Cortex of kidney (tissue), 1 donor: Measurements from ENCODE around the gene GJC2.

ENCODE experiments used
- DNase-seq: peaks from one replicate; lab custom pipeline; 2025; lab: John Stamatoyannopoulos, UW

GJC2 gene

DNA sequence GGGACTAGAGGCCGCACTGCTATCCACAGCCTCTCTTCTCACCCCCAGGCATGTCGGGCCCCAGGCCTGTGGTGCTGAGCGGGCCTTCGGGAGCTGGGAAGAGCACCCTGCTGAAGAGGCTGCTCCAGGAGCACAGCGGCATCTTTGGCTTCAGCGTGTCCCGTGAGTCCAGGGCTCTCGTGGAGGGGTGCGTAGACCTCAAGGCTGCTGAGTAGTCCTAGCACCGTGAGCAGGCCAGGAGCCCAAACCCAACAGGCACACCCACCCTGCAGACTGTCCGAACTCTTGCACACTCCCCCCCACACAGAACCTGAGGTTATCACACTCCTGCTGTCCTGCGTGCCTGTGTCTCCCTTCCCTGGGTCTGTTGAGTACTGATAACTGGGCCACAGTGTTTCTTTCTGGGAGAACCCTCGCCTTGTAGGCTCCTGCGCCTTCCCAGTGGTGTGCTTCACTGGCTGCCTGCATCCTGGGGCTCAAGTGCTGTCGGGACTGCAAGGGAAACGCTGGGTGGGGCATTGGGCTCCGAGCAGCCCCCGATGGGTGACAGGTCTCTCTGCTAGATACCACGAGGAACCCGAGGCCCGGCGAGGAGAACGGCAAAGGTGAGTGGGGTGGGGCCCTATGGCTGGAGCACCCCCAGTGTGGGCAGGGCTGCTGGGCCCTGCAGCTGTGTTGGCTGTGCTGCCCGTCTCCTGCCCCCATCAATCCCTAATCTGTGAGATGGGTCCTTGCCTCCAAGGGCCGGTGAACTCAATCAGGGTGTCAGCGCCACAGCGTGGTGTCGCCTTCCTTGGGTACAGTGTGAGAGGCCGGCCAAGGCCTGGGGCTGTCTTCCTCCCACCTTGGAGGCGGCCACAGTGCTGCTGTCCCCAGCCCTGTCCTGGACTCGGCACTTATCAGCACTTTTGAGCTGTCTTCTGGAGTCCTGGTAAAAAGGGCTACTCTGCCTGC lies 4.0 kb upstream of the GJC2 start:
- DNase-seq: no peak

DNA sequence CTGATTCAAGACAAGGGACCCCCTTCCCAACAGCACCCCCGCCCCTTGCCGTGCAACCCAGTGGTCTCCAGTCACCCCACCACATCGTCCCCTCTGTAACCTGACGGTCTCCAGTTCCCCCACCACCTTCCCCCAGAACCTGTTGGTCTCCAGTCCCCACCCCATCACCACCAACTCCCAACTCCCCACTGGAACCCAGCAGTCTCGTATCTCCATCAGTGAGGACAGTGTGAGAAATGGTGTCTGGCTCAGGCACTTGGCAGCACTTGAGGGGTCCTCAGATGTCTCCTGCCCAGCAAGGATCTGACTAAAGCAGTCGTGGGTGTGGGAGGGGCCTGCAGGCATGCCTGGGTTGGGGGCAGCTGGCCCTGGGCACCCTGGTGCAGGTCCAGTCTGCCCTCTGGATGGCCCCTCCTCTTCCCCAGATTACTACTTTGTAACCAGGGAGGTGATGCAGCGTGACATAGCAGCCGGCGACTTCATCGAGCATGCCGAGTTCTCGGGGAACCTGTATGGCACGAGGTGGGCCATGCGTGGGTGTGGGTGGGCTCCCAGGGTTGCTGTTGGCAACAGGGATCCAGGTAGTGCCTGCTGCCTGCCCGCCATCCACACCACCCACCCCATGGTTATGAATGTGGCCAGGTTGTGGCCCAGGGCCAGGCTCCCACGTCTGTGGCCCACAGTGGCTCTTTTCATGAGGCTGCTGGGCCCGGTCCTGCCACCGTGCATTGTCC lies 3.1 kb upstream of the GJC2 start:
- DNase-seq: no peak

- DNase-seq: no peak
Observed at GRCh38 chr1:228147151-228147693, 2.5 kb upstream of the GJC2 start.

GRCh38 chr1:228147768-228148167 lies 2.0 kb upstream of the GJC2 start:
- no peak for DNase-seq

- no peak for DNase-seq
Observed at GRCh38 chr1:228148196-228148861, 1.4 kb upstream of the GJC2 start.

DNA sequence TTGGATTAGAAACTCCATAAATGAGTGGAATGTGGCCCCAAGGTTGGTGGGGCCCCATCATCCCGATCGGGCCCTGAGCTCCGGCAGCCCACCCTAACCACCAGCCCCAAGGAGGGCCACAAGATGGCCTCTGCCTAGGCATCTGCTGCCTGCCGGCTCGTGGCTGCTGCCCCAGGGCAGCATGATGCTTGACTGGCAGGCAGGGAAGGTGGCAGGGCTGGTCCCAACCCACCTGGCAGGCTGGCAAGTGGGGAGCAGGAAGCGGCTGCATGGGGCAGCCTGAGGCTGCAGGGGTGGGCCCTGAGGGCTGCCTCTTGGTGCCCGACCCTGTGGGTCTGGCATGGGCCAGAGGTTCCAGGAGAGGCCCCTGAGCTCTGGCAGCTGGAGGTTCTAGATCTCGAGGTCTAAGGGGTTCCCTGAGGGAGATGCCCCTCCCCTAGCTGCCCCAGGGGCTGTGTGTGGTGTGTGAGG lies 760 bp upstream of the GJC2 start:
- no peak for DNase-seq

DNA sequence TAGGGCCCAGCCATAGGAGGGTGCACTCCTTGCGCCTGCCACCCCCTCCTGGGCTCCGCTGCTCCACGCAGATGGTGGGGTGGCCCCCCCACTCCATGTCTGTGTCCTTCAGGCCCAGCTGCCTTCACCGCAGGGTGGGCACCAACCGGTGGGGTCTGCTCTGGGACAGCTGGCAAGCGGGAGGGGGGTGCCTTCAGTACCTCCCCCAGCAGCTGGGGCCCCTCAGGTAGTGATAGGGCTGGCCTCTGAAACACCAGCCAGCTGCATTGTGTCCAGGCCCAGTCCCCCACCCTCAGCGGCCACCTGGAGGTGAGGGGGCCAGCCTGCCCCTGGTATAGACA lies 360 bp downstream of the GJC2 start:
- no peak for DNase-seq

DNA sequence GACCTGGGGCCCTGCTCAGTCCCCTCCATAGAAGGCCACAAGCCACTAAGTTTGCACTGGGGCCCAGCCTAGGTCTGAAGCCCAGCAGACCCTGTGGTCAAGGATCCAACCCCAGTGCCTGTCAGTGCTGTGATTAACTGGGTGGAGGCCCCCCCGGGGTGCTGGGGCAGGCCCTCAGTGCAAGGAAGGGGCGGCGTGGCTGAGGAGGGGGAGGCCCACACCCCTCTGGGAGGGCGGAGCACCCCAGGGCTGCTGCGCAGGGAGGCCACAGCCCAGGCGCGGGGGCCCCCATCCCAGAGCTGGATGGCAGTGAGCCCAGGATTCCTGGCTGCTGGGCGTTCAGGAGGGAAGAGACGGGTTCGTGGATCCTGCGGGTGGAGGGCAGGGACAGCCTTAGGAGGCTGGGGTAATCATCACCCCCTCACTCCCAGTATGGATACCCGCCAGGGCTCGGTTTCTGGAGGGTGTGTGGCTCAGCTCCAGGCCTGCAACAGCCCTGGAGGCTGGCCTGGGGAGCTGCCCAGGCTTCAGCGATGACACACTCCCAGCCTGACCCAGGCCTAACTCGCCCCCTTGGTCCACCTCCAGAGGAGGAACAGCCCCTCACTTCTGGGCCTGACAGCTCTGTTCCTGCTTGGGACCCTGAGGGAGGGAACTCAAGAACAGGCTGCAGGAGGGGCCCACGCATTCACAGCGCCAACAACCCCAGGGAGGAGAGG lies 890 bp downstream of the GJC2 start:
- DNase-seq: no peak

DNA sequence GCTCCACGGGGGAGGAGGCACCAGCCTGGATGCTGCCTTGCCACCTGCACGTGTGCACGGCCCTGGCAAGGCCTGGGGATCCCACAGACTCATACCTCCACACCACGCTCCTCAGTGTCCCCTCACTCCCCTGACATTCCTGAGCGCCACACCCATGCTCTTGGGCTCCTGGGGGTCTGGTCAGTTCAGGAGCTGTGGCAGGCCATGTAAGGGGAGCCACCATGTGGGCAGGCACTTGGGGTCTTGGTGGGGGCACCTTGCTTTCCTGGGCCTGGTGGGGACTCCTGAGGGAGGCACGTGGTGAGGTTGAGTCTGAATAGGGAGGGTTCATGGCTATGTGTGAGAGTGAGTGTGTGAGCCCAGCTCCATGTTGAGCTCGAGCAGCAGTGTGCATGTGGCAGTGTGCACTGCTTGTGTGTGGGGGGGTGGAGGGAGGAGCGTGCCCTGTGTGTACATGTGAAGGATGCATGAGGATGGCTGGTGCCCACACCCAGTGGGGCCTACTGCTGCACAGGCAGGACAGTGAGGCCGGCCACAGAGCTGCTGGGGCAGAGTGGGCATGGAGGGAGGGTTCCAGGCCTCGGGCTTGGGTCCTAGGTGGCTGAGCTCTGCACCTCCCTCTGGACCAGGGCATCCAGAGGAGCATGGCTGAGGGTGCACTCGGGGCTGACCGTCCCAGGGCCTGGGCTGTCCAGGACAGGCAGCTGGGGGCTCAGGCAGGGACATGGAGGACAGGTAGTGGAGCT lies 1.6 kb downstream of the GJC2 start:
- no peak for DNase-seq

GRCh38 chr1:228152097-228152917 lies 2.6 kb downstream of the GJC2 start:
- DNase-seq: no peak

DNA sequence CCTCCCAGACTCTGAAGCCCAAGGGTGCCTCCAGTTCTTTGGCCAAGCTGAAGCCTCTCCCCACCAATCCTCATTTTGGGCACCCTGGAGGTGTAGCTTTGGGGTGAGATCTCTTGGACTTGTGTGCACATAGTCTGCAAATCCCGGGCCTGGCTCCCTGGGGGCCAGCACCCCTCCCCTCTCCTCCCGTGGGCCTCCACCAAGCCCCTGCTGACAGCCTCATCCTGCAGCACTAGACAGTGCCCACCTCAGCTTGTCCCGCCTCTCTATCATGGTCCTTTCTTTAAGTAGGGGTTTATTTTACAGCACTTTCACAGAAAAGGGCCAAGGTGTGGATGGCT lies 3.2 kb downstream of the GJC2 start:
- DNase-seq: no peak

- DNase-seq: no peak
Observed at GRCh38 chr1:228154021-228154669, 4.4 kb downstream of the GJC2 start.

- DNase-seq: no peak
Observed at GRCh38 chr1:228154670-228155571, 5.2 kb downstream of the GJC2 start.

DNA sequence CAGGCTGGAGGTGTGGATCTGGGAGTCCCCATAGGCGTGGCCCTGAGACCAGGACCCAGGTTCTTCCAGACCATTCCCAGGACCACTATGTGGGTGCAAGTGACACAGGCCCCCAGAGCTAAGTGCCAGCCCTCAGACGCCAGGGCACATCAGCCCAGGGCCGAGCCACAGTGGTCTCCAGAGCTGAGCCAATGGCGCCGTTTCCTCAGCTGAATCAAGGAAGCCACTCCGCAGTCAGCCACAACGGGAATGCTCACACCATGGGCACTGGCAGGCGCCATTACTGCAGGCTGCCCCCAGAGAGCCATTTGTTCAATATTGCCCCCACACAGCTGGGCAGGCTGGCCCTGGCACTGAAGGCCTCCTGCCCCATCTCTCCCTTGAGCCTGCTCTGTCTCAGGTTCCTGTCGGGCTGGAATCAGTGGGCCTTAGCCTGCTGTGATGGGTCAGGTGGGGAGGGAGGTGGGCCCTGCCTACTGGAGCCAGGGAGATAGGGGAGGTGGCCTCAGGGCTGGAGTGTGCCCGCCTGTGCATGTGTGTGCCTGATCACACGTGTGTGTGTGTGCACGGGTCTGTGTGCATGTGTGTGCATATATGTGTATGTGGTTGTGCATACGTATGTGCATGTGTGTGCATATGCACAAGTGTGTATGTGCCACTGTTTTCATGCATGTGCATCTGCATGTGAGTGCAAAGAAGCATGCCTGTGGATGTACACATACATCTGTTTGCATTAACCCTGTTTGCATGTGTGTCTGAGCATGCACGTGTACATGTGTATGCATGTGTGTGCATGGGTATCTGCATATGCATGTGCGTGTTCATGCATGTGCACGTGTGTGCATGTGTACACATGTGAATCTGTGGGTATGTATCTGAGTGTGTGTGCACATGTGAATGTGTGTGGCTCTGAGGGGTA lies 6.1 kb downstream of the GJC2 start:
- no peak for DNase-seq

- DNase-seq: no peak
Observed at GRCh38 chr1:228156515-228156881, 6.8 kb downstream of the GJC2 start.

DNA sequence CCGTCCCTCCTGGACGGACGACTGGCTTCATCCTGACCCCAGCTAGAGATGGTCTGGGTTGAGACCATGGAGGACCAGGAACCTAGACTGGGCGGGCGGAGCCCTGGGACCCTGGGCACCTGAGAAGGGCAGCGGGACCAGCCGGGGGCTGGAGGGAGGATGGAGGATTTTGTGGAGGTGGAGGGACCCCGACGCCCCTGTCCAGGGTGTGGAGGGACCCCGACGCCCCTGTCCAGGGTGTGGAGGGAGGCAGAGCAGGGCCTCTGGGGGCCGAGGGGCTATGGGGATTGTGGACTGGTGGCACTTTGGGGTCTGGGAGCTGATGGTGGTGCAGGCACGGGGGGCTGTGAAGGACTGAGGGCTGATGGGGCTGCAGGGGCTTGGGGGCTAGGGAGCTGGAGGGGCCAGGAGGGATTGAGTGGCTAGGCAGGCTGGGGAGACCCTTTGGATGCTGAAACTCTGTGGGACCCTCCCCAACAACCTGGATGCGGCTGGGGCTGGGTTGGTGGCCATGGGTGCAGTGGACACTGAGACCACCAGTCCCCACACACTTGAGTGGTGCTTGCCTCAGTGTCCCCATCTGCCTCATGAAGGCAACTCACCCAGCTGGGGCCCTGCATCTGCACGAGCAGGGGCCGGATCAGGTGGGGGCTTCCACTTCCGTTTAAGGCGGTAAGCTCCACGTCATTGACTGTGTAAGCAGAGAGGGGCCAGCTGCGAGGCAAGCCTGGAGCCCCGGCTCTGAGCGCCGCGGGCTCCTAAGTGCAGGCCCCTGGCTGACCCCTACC lies 7.4 kb downstream of the GJC2 start:
- DNase-seq: no peak

DNA sequence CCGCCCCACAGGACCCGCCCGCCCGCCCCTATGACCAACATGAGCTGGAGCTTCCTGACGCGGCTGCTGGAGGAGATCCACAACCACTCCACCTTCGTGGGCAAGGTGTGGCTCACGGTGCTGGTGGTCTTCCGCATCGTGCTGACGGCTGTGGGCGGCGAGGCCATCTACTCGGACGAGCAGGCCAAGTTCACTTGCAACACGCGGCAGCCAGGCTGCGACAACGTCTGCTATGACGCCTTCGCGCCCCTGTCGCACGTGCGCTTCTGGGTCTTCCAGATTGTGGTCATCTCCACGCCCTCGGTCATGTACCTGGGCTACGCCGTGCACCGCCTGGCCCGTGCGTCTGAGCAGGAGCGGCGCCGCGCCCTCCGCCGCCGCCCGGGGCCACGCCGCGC lies 8.0 kb downstream of the GJC2 start:
- no peak for DNase-seq
